Muscle of leg (tissue), 11 donors: ENCODE results near the gene ANLN. TPM values are rescaled to one million over a fixed set of nuclear protein-coding genes. Genes with fewer than 3 reads are reported as not detected.

ENCODE experiments used
- DNase-seq: peaks from one replicate; pipeline ENCODE4 v3.0.0; 2013
- H3K27ac ChIP-seq: one replicate; pipeline ENCODE4 v1.5.1; 2013; ENCODE audit warnings: mild to moderate bottlenecking, low read length, control low read depth
- H3K27me3 ChIP-seq: one replicate; pipeline ENCODE4 v1.6.1; 2013; ENCODE audit warnings: low read length; ENCODE audit not compliant: control insufficient read depth, insufficient read depth
- H3K36me3 ChIP-seq: one replicate; pipeline ENCODE4 v1.6.1; 2013; ENCODE audit warnings: low read length; ENCODE audit not compliant: control insufficient read depth, insufficient read depth
- H3K4me1 ChIP-seq: one replicate; pipeline ENCODE4 v1.6.1; 2013; ENCODE audit warnings: low read length; ENCODE audit not compliant: control insufficient read depth, insufficient read depth
- H3K4me3 ChIP-seq: one replicate; pipeline ENCODE4 v1.5.1; 2013; ENCODE audit warnings: low read length, control low read depth
- H3K9me3 ChIP-seq: replicated peaks from 2 replicates; pipeline ENCODE4 v1.6.1; 2013; ENCODE audit warnings: low read depth, low read length; ENCODE audit not compliant: control insufficient read depth
- WGBS: methylation state at CpG from one replicate; pipeline ENCODE4 v1.1.5; 2013; ENCODE audit warnings: missing lambda C conversion rate; ENCODE audit not compliant: insufficient coverage; 5-methylcytosine and 5-hydroxymethylcytosine counted together
- polyA plus RNA-seq, 8 donors: library from polyadenylated mRNA; unstranded; fragments of 120-200 nt; gene quantifications; one replicate each; pipeline versions ENCODE4 v1.2.1 to v1.2.3, GENCODE V29; 2013; ENCODE audit warnings: inconsistent platforms in 1 of 8, low replicate concordance in 1 of 8; ENCODE audit not compliant: insufficient read length in 8 of 8, insufficient read depth in 1 of 8
- total RNA-seq: library from RNA; stranded (reverse); fragments of 120-200 nt; gene quantifications from one replicate; pipeline ENCODE4 v1.2.4, GENCODE V29; 2013

ANLN gene
- total and polyA plus RNA-seq, 9 donors, result 19.9 to 36.7 (median 26.3) TPM

- no peaks in the 10 kb centered on the region for H3K9me3 ChIP-seq
- no peak overlapping the region for H3K27ac ChIP-seq
- H3K27me3 ChIP-seq, result no peaks in the 10 kb centered on the region
- WGBS, result no CpG with 5 or more reads among the region's 8 CpGs
- DNase-seq, result no peak
- H3K4me1 ChIP-seq, result no peaks in the 10 kb centered on the region
- no peak overlapping the region for H3K4me3 ChIP-seq
- H3K36me3 ChIP-seq, result peaks cover 19% of the 10 kb centered on the region
Observed at GRCh38 chr7:36407636-36408550, 18.2 kb downstream of the ANLN start.

DNA sequence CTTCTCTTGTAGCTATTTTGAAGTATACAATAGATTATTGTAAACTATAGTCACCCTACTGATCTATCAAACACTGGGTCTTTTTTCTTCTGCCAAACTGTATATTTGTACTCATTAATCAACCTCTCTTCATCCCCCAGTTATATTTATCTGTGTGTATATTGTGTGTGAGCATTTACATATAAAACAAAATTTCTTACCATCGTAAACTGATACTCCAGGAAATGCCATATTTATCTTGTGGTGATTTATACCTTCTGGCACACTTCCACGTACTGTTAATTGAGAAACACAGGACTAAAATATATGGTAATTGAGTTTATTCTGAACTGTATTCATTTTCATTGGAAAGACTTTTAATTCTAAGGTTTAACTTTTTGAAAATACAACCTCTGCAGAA is 18.9 kb downstream of the ANLN start:
- no CpG with 5 or more reads among the region's 2 CpGs for WGBS
- no peaks in the 10 kb centered on the region for H3K27me3 ChIP-seq
- H3K36me3 ChIP-seq, result peaks cover 22% of the 10 kb centered on the region
- H3K4me1 ChIP-seq, result no peaks in the 10 kb centered on the region
- H3K9me3 ChIP-seq, result no peaks in the 10 kb centered on the region
- no peak overlapping the region for H3K27ac ChIP-seq
- no peak for DNase-seq
- H3K4me3 ChIP-seq, result no peak overlapping the region

GRCh38 chr7:36409180-36409579 is 19.5 kb downstream of the ANLN start:
- DNase-seq, result no peak
- Histone ChIP-seq H3K27me3 (no peaks in the 10 kb centered on the region), H3K27ac (no peak overlapping the region), H3K4me3 (no peak overlapping the region), H3K36me3 (peaks cover 24% of the 10 kb centered on the region), H3K9me3 (no peaks in the 10 kb centered on the region), H3K4me1 (no peaks in the 10 kb centered on the region)
- no CpG with 5 or more reads among the region's 1 CpG for WGBS

DNA sequence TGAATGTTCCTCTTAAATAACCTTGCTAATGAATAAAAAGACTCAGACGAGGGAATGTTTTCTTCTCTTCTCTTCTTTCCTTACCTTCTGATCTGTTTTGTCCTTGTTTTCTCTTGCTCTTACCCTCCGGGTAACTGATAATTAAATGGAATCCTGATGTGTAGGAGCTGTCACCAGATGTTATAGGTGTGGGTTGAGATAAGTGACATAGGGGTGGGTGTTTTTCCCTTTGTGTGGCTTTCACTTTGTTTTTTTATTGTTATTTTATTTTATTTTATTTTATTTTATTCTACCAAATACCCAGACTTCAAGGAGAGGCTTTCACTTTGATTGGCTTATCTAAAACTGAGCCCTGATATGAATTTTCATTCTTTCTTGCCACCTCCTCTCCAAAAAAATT is 25.5 kb downstream of the ANLN start:
- H3K27ac ChIP-seq, result no peak overlapping the region
- WGBS, result no CpG with 5 or more reads among the region's 2 CpGs

GRCh38 chr7:36416251-36416650 is 26.6 kb downstream of the ANLN start:
- Histone ChIP-seq H3K27ac (no peak overlapping the region), H3K4me3 (no peak overlapping the region), H3K27me3 (no peaks in the 10 kb centered on the region), H3K36me3 (peaks cover 40% of the 10 kb centered on the region), H3K4me1 (no peaks in the 10 kb centered on the region), H3K9me3 (no peaks in the 10 kb centered on the region)
- WGBS, result no CpG with 5 or more reads among the region's 3 CpGs
- no peak for DNase-seq

More for the DNA sequence above, 25.5 kb downstream of the ANLN start:
- no peaks in the 10 kb centered on the region for H3K27me3 ChIP-seq
- DNase-seq, result no peak
- H3K36me3 ChIP-seq, result peaks cover 38% of the 10 kb centered on the region
- no peak overlapping the region for H3K4me3 ChIP-seq
- H3K4me1 ChIP-seq, result no peaks in the 10 kb centered on the region
- no peaks in the 10 kb centered on the region for H3K9me3 ChIP-seq

DNA sequence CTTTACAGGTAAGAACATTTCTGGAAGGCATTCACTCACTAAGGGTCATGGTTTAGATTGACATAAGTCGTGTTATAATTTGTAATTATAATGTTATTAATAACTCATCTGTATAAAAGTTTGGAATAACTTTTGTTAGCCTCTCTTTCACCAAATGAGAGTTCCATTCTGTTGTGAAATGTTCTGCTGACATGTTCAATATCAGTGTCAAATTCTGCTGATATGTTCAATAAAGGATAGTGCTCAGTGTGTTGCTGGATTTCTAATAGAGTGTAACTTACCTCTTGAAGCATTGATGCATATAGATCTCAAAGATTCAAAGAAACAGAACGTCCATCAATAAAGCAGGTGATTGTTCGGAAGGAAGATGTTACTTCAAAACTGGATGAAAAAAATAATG is 30.6 kb downstream of the ANLN start:
- no peak for DNase-seq
- no CpG with 5 or more reads among the region's 3 CpGs for WGBS
- H3K9me3 ChIP-seq, result no peaks in the 10 kb centered on the region
- H3K27me3 ChIP-seq, result no peaks in the 10 kb centered on the region
- H3K4me3 ChIP-seq, result no peak overlapping the region
- H3K36me3 ChIP-seq, result peaks cover 26% of the 10 kb centered on the region
- H3K27ac ChIP-seq, result no peak overlapping the region
- H3K4me1 ChIP-seq, result no peaks in the 10 kb centered on the region

- no peaks in the 10 kb centered on the region for H3K4me1 ChIP-seq
- no peak overlapping the region for H3K27ac ChIP-seq
- no peak for DNase-seq
- H3K4me3 ChIP-seq, result no peak overlapping the region
- no peaks in the 10 kb centered on the region for H3K9me3 ChIP-seq
- no CpG with 5 or more reads among the region's 3 CpGs for WGBS
- H3K36me3 ChIP-seq, result peaks cover 30% of the 10 kb centered on the region
- H3K27me3 ChIP-seq, result no peaks in the 10 kb centered on the region
Observed at GRCh38 chr7:36422072-36422471, 32.4 kb downstream of the ANLN start.

DNA sequence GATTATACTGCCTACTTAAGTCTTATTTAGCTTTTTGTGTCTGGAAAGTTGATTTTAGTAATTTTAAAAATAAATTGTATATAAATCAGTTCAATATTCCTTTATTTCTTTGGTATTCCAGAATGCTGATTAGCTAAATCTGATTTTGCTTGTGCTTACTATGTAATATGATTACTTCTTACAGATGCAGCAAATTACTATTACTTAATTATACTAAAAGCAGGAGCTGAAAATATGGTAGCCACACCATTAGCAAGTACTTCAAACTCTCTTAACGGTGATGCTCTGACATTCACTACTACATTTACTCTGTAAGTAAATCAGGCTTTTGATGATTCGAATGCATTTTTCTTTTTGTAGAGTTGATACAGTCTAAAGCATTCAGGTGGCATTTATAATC is 34.0 kb downstream of the ANLN start:
- no CpG with 5 or more reads among the region's 2 CpGs for WGBS
- Histone ChIP-seq H3K36me3 (peaks cover 23% of the 10 kb centered on the region), H3K4me3 (no peak overlapping the region), H3K27ac (no peak overlapping the region), H3K9me3 (no peaks in the 10 kb centered on the region), H3K4me1 (no peaks in the 10 kb centered on the region), H3K27me3 (no peaks in the 10 kb centered on the region)
- DNase-seq, result no peak

DNA sequence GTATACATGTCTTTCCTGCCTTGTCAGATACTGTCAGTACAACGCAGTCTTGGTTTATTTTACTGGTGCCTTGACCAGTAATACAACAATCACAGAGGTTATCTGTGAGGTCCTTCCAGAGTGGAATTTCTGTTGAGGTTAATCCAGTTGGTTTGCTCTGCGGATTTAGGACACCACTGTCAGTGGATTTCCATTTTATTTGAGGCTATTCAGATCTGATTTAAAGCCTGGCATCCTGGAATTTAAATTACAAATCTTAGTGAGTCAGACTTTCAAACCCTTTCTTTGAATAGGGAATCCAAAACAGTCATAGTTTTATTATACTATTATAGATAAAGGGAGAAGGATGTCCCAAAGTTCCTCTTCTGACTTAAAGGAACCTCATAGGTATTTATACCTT is 40.5 kb downstream of the ANLN start:
- no peak overlapping the region for H3K4me3 ChIP-seq
- WGBS, result no CpG with 5 or more reads among the region's 2 CpGs
- H3K36me3 ChIP-seq, result peaks cover 15% of the 10 kb centered on the region
- H3K9me3 ChIP-seq, result no peaks in the 10 kb centered on the region
- no peaks in the 10 kb centered on the region for H3K27me3 ChIP-seq
- H3K27ac ChIP-seq, result no peak overlapping the region
- no peak for DNase-seq
- H3K4me1 ChIP-seq, result no peaks in the 10 kb centered on the region

- peaks cover 15% of the 10 kb centered on the region for H3K36me3 ChIP-seq
- H3K27ac ChIP-seq, result no peak overlapping the region
- no peaks in the 10 kb centered on the region for H3K4me1 ChIP-seq
- no CpG with 5 or more reads among the region's 2 CpGs for WGBS
- no peaks in the 10 kb centered on the region for H3K27me3 ChIP-seq
- no peak overlapping the region for H3K4me3 ChIP-seq
- DNase-seq, result no peak
- no peaks in the 10 kb centered on the region for H3K9me3 ChIP-seq
Observed at GRCh38 chr7:36430881-36431280, 41.2 kb downstream of the ANLN start.
